ENCODE measurements around the gene PAK1IP1.
"Not testable (repeated sequence)": the region's sequence is repeated elsewhere in the genome, so short reads cannot be mapped to it uniquely, and the experiment has no call there.

PAK1IP1 gene

DNA sequence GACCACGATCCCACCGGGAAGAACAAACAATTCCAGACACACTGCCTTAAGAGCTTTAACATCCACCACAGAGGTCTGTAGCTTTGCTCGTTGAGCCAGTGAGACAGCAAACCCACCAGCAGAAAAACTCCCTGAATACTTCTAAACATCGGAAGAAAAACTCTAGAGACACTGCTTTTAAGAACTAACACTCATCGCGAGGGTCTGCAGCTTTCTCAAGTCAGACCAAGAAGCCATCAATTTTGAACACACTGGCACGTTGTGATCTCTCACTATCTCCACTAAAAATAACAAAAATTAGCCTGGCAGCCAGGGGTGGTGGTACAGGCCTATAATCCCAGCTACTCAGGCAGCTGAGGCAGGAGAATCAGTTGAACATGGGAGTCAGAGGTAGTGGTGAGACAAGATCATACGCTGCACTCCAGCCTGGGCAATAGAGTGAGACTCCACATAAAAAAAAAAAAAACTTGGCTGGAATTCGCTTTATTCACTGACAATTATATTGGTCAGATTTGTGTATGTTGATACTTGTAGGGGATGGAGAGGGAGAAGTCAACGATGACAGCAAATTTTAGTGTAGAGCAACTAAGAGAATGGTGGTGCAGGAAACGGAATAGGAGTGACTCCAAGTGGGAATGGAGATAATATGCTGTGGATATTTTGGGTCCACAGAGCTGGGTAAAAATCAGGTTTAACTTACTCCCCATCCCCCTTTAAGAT lies 27.2 kb downstream of the PAK1IP1 start:
- H3K4me1 Mint-ChIP-seq = peaks cover 38% of the 10 kb centered on the region
- no peak for ATAC-seq
- peak overlapping the region; percentile 93 for H3K27ac Mint-ChIP-seq
- H3K27me3 Mint-ChIP-seq = no peaks in the 10 kb centered on the region
- H3K4me3 Mint-ChIP-seq = peak overlapping the region; percentile 96
- no peaks in the 10 kb centered on the region for H3K9me3 Mint-ChIP-seq
- H3K36me3 Mint-ChIP-seq = peaks cover 10% of the 10 kb centered on the region

DNA sequence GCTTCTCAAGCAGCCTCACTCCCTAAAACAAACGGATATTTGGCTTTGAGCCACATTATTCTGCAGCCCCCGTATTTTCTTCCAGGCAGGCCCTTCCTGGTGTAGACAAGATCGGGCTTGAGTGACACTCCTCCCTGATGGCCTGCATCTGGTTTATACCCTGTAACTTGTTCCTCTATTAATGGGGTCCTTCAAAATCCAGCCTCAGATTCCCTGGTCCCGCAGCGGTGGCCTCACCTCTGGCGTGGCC lies 27.7 kb downstream of the PAK1IP1 start:
- peak overlapping the region; percentile 93 for H3K27ac Mint-ChIP-seq
- no peaks in the 10 kb centered on the region for H3K27me3 Mint-ChIP-seq
- peak overlapping the region; percentile 96 for H3K4me3 Mint-ChIP-seq
- no peaks in the 10 kb centered on the region for H3K9me3 Mint-ChIP-seq
- ATAC-seq = no peak
- H3K36me3 Mint-ChIP-seq = peaks cover 14% of the 10 kb centered on the region
- H3K4me1 Mint-ChIP-seq = peaks cover 42% of the 10 kb centered on the region

DNA sequence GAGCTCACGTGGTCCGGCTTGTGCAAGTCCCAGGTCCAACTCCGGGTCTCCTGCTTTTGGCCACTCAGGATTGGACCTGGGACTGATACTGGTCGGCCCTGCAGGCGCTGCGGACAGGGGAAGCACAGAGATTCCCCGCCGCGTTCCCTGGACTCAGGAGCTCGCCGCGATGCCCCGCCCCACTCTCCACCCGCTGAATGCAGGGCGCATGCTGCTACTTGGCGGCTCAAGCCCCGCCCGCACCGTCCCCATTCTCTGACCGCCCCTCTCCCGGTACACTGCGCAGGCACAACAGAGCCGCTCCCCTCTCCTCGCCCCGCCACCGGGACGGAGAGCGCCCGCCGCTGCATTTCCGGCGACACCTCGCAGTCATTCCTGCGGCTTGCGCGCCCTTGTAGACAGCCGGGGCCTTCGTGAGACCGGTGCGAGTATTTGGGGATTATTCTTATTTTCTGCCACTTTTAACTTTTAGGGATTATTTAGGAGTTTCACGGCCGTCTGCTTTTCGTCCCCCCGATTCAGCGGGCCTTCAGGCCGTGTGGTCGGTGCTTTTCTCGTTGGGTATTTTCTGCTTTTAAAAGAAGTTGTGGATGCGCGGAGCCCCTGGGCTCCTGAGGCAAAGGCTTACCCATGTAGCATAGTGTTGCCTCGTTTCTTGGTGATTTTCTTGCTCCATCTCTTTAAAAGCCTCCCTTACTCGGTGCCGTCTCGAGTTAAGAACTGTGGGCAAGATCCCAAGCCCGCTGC lies 28.2 kb downstream of the PAK1IP1 start, which contains the start of gene TMEM14C:
Gene TMEM14C (plus strand): TSS at position 251 of the 747 bp plus-strand sequence. CDS start 1,544 bp downstream, outside the sequence.
- no peaks in the 10 kb centered on the region for H3K9me3 Mint-ChIP-seq
- ATAC-seq = peak; percentile 99
- H3K4me1 Mint-ChIP-seq = peaks cover 45% of the 10 kb centered on the region
- H3K36me3 Mint-ChIP-seq = peaks cover 17% of the 10 kb centered on the region
- H3K27me3 Mint-ChIP-seq = no peaks in the 10 kb centered on the region
- H3K27ac Mint-ChIP-seq = peak within 1 kb of the TSS; percentile 93
- peak within 1 kb of the TSS; percentile 96 for H3K4me3 Mint-ChIP-seq

DNA sequence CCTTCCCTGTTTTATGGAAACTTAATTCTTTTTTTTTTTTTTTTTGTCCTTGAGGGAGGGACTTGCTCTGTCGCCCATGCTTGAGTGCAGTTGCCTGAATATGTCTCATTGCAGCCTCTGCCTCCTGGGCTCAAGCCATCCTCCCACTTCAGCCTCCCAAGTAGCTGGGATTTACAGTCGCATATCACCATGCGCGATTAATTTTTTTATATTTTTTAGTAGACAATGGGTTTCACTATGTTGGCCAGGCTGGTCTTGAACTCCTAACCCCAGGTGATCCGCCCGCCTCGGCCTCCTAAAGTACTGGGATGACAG lies 28.8 kb downstream of the PAK1IP1 start:
- Mint-ChIP-seq H3K4me3 (peak overlapping the region; percentile 96), H3K36me3 (peaks cover 19% of the 10 kb centered on the region), H3K9me3 (no peaks in the 10 kb centered on the region), H3K27me3 (no peaks in the 10 kb centered on the region), H3K4me1 (peaks cover 48% of the 10 kb centered on the region), H3K27ac (peak overlapping the region; percentile 93)
- no peak for ATAC-seq

DNA sequence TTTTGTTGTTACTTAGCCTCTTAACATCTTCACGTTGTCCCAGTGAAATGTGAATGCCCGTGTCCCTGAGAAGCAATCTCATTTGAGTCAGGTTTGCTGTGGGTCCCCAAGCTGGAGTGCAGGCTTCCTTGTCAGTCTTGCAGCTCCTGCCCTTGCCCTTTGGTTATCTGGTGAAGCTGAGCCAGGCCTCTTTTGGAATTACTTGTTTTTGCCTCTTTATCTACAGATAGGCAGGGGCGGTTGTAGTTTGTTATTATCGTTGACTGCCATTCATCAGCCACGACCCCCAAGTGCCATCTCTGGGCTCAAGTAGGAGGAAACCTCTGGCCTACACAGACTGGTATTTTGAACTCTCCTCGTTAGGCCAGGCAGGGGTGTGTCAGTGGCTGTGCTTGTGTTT lies 30.3 kb downstream of the PAK1IP1 start:
- peaks cover 48% of the 10 kb centered on the region for H3K4me1 Mint-ChIP-seq
- no peak overlapping the region for H3K27ac Mint-ChIP-seq
- H3K36me3 Mint-ChIP-seq = peaks cover 22% of the 10 kb centered on the region

DNA sequence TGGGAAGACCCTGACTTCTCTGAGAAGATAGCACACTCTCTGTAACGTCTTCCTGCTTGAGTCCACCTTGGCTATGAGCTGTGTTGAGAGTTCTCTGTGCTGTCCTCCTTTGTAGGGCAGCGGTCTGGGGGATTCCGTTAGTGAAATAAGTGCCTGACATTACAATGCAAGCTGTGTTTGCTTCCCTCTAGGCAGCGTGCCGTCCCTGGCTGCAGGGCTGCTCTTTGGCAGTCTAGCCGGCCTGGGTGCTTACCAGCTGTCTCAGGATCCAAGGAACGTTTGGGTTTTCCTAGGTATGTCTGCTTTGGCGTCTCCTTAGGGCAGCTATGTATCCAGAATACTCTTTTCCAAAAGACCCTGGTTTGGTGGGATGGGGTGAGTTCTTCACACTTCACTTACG lies 30.9 kb downstream of the PAK1IP1 start:
- no peaks in the 10 kb centered on the region for H3K9me3 Mint-ChIP-seq
- ATAC-seq = no peak
- H3K27me3 Mint-ChIP-seq = no peaks in the 10 kb centered on the region
- H3K36me3 Mint-ChIP-seq = peaks cover 28% of the 10 kb centered on the region
- peaks cover 48% of the 10 kb centered on the region for H3K4me1 Mint-ChIP-seq
- H3K27ac Mint-ChIP-seq = no peak overlapping the region
- H3K4me3 Mint-ChIP-seq = no peak overlapping the region

More for the DNA sequence above, 30.3 kb downstream of the PAK1IP1 start:
- H3K27me3 Mint-ChIP-seq = no peaks in the 10 kb centered on the region
- no peak for ATAC-seq
- no peak overlapping the region for H3K4me3 Mint-ChIP-seq
- no peaks in the 10 kb centered on the region for H3K9me3 Mint-ChIP-seq

DNA sequence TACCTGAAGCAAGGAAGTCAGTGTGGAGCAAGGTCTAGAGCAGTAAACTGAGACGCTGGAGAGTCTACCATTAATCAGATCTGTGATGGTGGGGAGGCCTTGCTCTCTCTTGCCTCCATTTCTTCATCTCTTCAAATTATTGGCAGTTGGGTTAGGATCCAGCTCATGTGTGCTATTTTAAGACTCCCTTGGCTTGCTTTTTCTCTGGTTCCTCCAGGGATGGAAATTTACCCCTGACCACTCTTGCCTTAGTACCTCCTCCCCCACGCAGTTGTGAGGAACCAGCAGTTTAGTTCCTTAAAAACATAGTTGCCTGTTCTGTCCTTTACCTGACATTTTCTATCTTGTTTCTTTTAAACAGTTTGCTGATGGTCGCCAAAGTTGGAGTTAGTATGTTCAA lies 35.5 kb downstream of the PAK1IP1 start:
- no peak for ATAC-seq
- Mint-ChIP-seq H3K9me3 (no peaks in the 10 kb centered on the region), H3K4me3 (no peak overlapping the region), H3K4me1 (peaks cover 19% of the 10 kb centered on the region), H3K27me3 (no peaks in the 10 kb centered on the region), H3K27ac (peak overlapping the region; percentile 67), H3K36me3 (peaks cover 27% of the 10 kb centered on the region)

DNA sequence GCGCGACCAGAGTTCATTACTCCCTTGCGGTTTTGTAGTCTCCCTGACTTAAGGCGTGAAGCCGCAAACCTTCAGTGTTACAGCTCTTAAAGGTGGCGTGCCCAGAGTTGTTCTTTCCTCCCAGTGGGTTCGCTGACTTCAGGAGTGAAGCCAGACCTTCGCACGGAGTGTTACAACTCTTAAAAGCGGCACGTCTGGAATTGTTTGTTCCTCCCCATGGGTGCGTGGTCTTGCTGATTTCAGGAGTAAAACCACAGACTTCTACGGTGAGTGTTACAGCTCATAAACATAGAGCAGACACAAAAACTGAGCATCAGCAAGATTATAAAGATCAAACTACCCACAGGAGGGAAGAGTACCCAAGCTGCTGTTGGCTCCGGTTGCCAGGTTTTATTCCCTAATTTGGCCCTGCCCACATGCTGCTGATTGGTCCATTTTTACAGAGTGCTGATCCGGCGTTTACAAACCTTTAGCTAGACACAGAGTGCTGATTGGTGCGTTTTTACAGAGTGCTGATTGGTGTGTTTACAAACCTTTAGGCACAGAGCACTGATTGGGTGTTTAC lies 38.5 kb downstream of the PAK1IP1 start:
- no peak for ATAC-seq
- Mint-ChIP-seq H3K4me1 (peaks cover under 1% of the 10 kb centered on the region), H3K4me3 (no peak overlapping the region), H3K27ac (no peak overlapping the region), H3K27me3 (no peaks in the 10 kb centered on the region), H3K36me3 (peaks cover 8% of the 10 kb centered on the region), H3K9me3 (no peaks in the 10 kb centered on the region)

DNA sequence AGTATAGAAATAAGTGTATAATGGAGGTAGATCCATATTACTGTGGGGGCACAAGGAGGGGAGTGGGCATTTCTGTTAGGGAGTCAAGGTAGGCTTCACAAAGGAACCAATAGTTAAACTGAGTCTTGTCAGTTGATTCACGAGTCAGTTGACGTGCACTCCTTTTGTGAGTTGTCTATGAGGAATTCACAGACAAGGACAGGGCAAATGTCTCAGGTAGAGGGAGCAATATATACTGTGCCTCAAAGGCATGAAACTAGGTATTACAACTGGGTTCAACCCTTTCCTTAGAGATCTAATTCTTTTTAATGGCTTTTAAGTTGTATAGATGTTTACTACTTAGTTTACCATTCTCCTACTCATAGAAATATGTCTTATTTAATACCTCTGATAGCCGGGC lies 39.1 kb downstream of the PAK1IP1 start:
- ATAC-seq = no peak

DNA sequence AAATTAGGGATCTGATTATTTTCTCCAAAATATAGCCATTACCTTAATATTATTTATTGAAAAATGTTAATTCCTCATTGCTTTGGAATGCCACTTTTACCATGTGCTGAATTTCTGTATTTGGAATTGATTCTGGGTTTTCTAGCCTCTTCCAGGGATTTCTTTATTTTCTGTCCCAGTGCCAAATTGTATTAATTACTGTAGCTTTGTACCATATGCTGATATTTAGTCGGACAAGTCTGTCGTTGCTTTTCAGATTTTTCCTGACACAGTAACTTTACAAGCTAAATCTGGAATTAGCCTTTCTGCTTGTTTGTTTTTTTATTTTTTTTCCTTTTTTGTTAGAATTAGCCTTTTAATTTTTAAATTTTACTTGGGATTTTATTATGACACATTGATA lies 42.0 kb downstream of the PAK1IP1 start:
- ATAC-seq = no peak
- no peak overlapping the region for H3K27ac Mint-ChIP-seq
- no peak overlapping the region for H3K4me3 Mint-ChIP-seq
- no peaks in the 10 kb centered on the region for H3K36me3 Mint-ChIP-seq
- no peaks in the 10 kb centered on the region for H3K9me3 Mint-ChIP-seq
- H3K4me1 Mint-ChIP-seq = no peaks in the 10 kb centered on the region
- H3K27me3 Mint-ChIP-seq = no peaks in the 10 kb centered on the region

More for the DNA sequence above, 39.1 kb downstream of the PAK1IP1 start:
- Mint-ChIP-seq H3K4me3 (no peak overlapping the region), H3K36me3 (peaks cover 8% of the 10 kb centered on the region), H3K9me3 (no peaks in the 10 kb centered on the region), H3K27me3 (no peaks in the 10 kb centered on the region), H3K27ac (no peak overlapping the region), H3K4me1 (no peaks in the 10 kb centered on the region)

DNA sequence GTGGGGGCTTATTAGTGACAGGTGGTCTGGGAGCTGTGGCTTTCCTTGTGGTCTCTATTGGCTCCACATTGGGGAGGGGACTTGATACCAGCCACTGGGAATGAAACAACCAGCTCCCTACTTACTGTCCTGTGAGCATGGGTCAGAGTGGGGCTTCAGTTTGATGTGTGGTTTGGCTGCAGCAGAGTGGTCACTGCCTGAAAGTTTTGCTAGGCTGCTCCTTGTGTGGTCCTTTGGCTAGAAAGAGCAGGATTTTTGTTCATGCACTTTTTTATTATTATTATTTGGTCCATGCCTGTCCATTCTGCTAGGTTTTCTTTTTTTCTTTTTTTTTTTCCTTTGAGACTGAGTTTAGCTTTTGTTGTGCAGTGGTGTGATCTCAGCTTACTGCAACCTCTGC lies 45.3 kb downstream of the PAK1IP1 start:
- Mint-ChIP-seq H3K4me3 (no peak overlapping the region), H3K27me3 (no peaks in the 10 kb centered on the region), H3K36me3 (no peaks in the 10 kb centered on the region), H3K27ac (no peak overlapping the region), H3K4me1 (no peaks in the 10 kb centered on the region), H3K9me3 (no peaks in the 10 kb centered on the region)
- ATAC-seq = no peak

DNA sequence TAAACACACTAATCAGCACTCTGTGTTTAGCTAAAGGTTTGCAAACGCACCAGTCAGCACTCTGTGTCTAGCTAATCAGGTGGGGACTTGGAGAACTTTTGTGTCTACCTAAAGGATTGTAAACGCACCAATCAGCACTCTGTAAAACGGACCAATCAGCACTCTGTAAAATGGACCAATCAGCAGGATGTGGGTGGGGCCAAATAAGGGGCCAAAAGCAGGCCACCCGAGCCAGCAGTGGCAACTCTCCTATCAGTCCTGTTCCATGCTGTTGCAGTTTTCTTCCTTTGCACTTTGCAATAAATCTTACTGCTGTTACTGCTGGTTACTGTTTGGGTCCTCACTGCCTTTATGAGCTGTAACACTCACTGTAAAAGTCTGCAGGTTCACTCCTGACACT lies 46.9 kb downstream of the PAK1IP1 start:
- H3K9me3 Mint-ChIP-seq, H3K27ac Mint-ChIP-seq, H3K4me3 Mint-ChIP-seq, ATAC-seq, H3K27me3 Mint-ChIP-seq, H3K36me3 Mint-ChIP-seq, H3K4me1 Mint-ChIP-seq: not testable (repeated sequence)

DNA sequence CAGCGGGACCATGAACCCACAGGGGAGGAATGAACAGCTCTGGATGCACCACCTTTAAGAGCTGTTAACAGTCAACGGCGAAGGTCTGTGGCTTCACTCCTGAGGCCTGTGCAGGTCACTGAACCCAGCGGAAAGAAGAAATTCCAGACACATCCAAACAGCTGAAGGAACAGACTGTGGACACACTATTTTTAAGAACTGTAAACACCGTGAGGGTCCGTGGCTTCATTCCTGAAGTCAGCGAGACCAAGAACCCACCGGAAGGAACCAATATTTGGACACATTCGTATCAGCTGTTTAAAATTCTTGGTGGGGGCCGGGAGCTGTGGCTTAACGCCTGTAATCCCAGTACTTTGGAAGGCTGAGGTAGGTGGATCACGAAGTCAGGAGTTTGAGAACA lies 47.5 kb downstream of the PAK1IP1 start:
- Mint-ChIP-seq H3K9me3 (no peaks in the 10 kb centered on the region), H3K4me1 (peaks cover 7% of the 10 kb centered on the region), H3K27ac (no peak overlapping the region), H3K4me3 (no peak overlapping the region), H3K36me3 (no peaks in the 10 kb centered on the region), H3K27me3 (no peaks in the 10 kb centered on the region)
- ATAC-seq = no peak

DNA sequence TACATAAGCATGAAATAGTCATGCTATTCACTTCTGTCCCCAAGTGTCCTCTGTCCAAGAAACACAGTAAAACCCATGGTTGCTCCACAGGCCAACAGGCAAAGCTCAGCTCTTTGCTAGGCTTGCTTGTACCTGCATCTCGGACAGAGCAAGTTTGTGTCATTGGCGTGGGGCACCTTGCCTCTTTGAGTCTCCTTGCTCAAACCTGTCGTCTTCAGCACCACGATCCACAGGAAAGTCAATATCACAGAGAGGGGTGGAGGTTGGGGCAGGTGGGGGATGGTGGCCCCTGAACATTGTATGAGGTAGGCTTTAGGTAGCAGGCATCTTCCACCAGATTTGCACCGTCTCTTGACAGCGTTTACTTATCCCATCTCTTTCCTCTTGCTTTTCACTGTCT lies 48.7 kb downstream of the PAK1IP1 start:
- no peak for ATAC-seq
- no peak overlapping the region for H3K27ac Mint-ChIP-seq

DNA sequence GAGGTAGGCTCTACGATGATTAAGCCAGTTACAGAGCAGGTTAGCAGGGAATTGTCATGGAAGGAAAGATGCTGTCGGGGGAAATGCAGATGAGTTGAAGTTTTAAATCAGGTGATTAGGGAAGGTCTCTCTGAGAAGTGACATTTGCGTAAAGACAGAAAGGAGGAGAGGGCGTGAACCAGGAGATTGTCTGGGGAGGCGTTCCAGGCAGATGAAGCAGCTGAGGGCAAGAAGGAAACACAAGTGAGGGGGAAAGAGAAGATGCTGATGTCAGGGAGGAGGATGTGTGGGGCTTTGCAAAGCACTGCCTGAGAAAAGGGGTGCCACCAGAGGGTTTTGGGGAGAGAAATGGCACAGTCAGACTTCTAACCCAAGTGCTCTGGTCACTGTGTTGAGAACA lies 50.3 kb downstream of the PAK1IP1 start:
- Mint-ChIP-seq H3K4me1 (peaks cover 17% of the 10 kb centered on the region), H3K9me3 (no peaks in the 10 kb centered on the region), H3K27me3 (no peaks in the 10 kb centered on the region), H3K4me3 (no peak overlapping the region), H3K36me3 (no peaks in the 10 kb centered on the region), H3K27ac (no peak overlapping the region)
- ATAC-seq = no peak

More for the DNA sequence above, 48.7 kb downstream of the PAK1IP1 start:
- Mint-ChIP-seq H3K27me3 (no peaks in the 10 kb centered on the region), H3K36me3 (no peaks in the 10 kb centered on the region), H3K9me3 (no peaks in the 10 kb centered on the region), H3K4me1 (peaks cover 7% of the 10 kb centered on the region), H3K4me3 (no peak overlapping the region)

DNA sequence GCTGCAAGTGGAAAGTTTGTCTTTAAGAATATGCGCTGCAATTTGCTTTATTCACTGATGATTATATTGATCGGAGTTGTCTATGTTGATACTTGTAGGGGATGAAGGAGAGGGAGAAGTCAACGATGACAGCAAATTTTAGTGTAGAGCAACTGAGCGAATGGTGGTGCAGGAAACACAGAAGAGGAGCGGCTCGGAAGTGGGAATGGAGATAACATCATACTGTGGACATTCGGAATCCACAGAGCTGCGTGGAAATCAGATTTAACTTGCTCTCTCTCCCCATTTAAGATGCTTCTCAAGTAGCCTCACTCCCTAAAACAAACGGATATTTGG lies 52.1 kb downstream of the PAK1IP1 start:
- peaks cover 6% of the 10 kb centered on the region for H3K36me3 Mint-ChIP-seq
- peaks cover 33% of the 10 kb centered on the region for H3K4me1 Mint-ChIP-seq
- H3K9me3 Mint-ChIP-seq = no peaks in the 10 kb centered on the region
- H3K27me3 Mint-ChIP-seq = no peaks in the 10 kb centered on the region
- H3K27ac Mint-ChIP-seq = peak overlapping the region; percentile 87
- H3K4me3 Mint-ChIP-seq = peak overlapping the region; percentile 90
- no peak for ATAC-seq
